Measurements from ENCODE around the gene ASB6.

Gene ASB6

DNA sequence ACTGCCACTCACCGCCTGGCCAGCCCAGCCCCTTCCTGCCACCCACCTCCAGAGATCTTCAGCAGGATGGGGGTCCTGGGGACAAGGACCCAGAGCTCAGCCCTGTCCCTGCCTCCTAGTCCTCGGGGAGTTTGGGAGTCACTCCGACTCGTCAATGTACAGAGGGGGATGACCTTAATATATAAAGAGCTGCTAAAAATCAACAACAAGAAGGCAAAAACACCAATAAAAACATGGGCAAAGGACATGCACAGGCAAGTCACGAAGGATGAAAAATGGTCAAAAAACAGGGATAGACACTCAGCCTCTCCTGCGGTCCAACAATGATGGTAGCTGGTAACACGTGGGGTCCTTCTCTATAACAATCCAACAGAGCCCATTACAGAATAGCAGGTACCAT, 4.7 kb upstream of the ASB6 start:
- H3K23ac ChIP-seq (ENCODE audit: low read depth, low read length, poor library complexity) = no peak overlapping the region
- H3K27ac ChIP-seq (replicated peaks; ENCODE audit: low read length) = no peak overlapping the region
- no peak overlapping the region for H2BK12ac ChIP-seq (ENCODE audit: low read length)
- H3K18ac ChIP-seq (ENCODE audit: low read length) = peak overlapping the region; percentile 42
- H2AFZ ChIP-seq (ENCODE audit: low read length) = no peak overlapping the region
- H2AK5ac ChIP-seq (ENCODE audit: low read depth, low read length) = peak overlapping the region; percentile 66
- no peak overlapping the region for H4K91ac ChIP-seq (ENCODE audit: low read depth, low read length, poor library complexity)
- H3K9me3 ChIP-seq (replicated peaks in 1 of 2; ENCODE audit: control insufficient read depth in 2 of 2, insufficient read depth in 1 of 2, low read depth in 1 of 2, low read length in 2 of 2) = no peaks in the 10 kb centered on the region
- H3K4me3 ChIP-seq (ENCODE audit: low read length in 2 of 2) = no peak overlapping the region
- no peak overlapping the region for H3K4me2 ChIP-seq (ENCODE audit: insufficient read depth, low read length, poor library complexity, severe bottlenecking)
- H3K79me1 ChIP-seq (ENCODE audit: low read depth, low read length) = peaks cover 3% of the 10 kb centered on the region
- H3K36me3 ChIP-seq (replicated peaks in 1 of 2; ENCODE audit: control insufficient read depth in 2 of 2, insufficient read depth in 2 of 2, low read length in 2 of 2) = no peaks in the 10 kb centered on the region
- peak overlapping the region; percentile 27 for H2BK15ac ChIP-seq (ENCODE audit: low read length)
- no peak overlapping the region for H3K9ac ChIP-seq (ENCODE audit: low read depth, low read length, poor library complexity)
- H3K4me1 ChIP-seq (ENCODE audit: control insufficient read depth in 2 of 2, insufficient read depth in 1 of 2, low read depth in 1 of 2, low read length in 2 of 2) = peaks cover 2 to 12% of the 10 kb centered on the region in 2 donors
- H2BK5ac ChIP-seq (ENCODE audit: low read length) = no peak overlapping the region
- no CpG with 5 or more reads among the region's 7 CpGs for WGBS, 2 donors (ENCODE audit: extremely low coverage in 2 of 2, insufficient read length in 2 of 2, insufficient replicate concordance in 1 of 2)
- peaks cover 0 to 18% (median 0%) of the 10 kb centered on the region in 3 experiments for H3K27me3 ChIP-seq (ENCODE audit: control insufficient read depth in 3 of 3, insufficient read depth in 3 of 3, low read depth in 1 of 3, low read length in 3 of 3)
- no peak overlapping the region for H3K14ac ChIP-seq (ENCODE audit: low read length)
- no peak overlapping the region for H3K4ac ChIP-seq (ENCODE audit: low read length)
- no peak for DNase-seq (ENCODE audit: low spot score)
- no peak overlapping the region for H2BK120ac ChIP-seq (ENCODE audit: low read depth, low read length)
- H4K8ac ChIP-seq (ENCODE audit: low read depth, low read length) = no peak overlapping the region

DNA sequence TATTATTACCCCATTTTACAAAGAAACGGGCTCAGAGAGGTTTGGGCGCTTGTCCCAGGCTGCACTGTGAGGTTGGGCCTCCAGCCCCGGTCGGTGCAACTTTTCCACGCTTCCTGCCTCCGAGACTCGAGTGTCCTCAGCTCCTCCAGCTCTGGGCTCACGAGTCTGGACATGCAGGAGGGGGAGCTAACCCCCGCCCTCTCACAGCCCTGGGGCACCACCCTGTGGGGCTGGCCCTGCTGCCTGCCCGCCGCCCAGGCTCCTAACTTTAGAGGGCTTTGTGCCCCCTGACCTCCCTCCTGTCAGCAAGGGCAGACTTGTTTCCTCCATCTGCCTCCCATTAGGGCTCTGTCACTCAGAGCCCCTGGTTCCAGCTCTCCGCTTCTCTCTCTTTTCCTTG, 4.3 kb upstream of the ASB6 start:
- no CpG with 5 or more reads among the region's 12 CpGs for WGBS, 2 donors (ENCODE audit: extremely low coverage in 2 of 2, insufficient read length in 2 of 2, insufficient replicate concordance in 1 of 2)
- H3K79me1 ChIP-seq (ENCODE audit: low read depth, low read length) = peaks cover 7% of the 10 kb centered on the region
- H3K18ac ChIP-seq (ENCODE audit: low read length) = peak overlapping the region; percentile 42
- no peak overlapping the region for H2BK12ac ChIP-seq (ENCODE audit: low read length)
- no peaks in the 10 kb centered on the region for H3K9me3 ChIP-seq (replicated peaks in 1 of 2; ENCODE audit: control insufficient read depth in 2 of 2, insufficient read depth in 1 of 2, low read depth in 1 of 2, low read length in 2 of 2)
- peak overlapping the region; percentile 66 for H2AK5ac ChIP-seq (ENCODE audit: low read depth, low read length)
- H3K27ac ChIP-seq (replicated peaks; ENCODE audit: low read length) = no peak overlapping the region
- H2BK5ac ChIP-seq (ENCODE audit: low read length) = no peak overlapping the region
- peaks cover 0 to 18% (median 0%) of the 10 kb centered on the region in 3 experiments for H3K27me3 ChIP-seq (ENCODE audit: control insufficient read depth in 3 of 3, insufficient read depth in 3 of 3, low read depth in 1 of 3, low read length in 3 of 3)
- H3K14ac ChIP-seq (ENCODE audit: low read length) = no peak overlapping the region
- no peak overlapping the region for H4K91ac ChIP-seq (ENCODE audit: low read depth, low read length, poor library complexity)
- no peak overlapping the region for H2BK120ac ChIP-seq (ENCODE audit: low read depth, low read length)
- H2BK15ac ChIP-seq (ENCODE audit: low read length) = peak overlapping the region; percentile 27
- peaks cover 4 to 13% of the 10 kb centered on the region in 2 donors for H3K4me1 ChIP-seq (ENCODE audit: control insufficient read depth in 2 of 2, insufficient read depth in 1 of 2, low read depth in 1 of 2, low read length in 2 of 2)
- no peak overlapping the region for H3K4ac ChIP-seq (ENCODE audit: low read length)
- no peak overlapping the region for H4K8ac ChIP-seq (ENCODE audit: low read depth, low read length)
- no peak for DNase-seq (ENCODE audit: low spot score)
- no peak overlapping the region for H3K4me2 ChIP-seq (ENCODE audit: insufficient read depth, low read length, poor library complexity, severe bottlenecking)
- H3K9ac ChIP-seq (ENCODE audit: low read depth, low read length, poor library complexity) = no peak overlapping the region
- no peak overlapping the region for H3K4me3 ChIP-seq (ENCODE audit: low read length in 2 of 2)
- H2AFZ ChIP-seq (ENCODE audit: low read length) = no peak overlapping the region
- H3K36me3 ChIP-seq (replicated peaks in 1 of 2; ENCODE audit: control insufficient read depth in 2 of 2, insufficient read depth in 2 of 2, low read length in 2 of 2) = no peaks in the 10 kb centered on the region
- no peak overlapping the region for H3K23ac ChIP-seq (ENCODE audit: low read depth, low read length, poor library complexity)

- no peak overlapping the region for H3K27ac ChIP-seq (replicated peaks; ENCODE audit: low read length)
- no peak for DNase-seq (ENCODE audit: low spot score)
- H3K36me3 ChIP-seq (replicated peaks in 1 of 2; ENCODE audit: control insufficient read depth in 2 of 2, insufficient read depth in 2 of 2, low read length in 2 of 2) = peaks cover 0 to under 1% of the 10 kb centered on the region in 2 donors
- H2BK120ac ChIP-seq (ENCODE audit: low read depth, low read length) = no peak overlapping the region
- H2AFZ ChIP-seq (ENCODE audit: low read length) = peak overlapping the region; percentile 40
- H2BK5ac ChIP-seq (ENCODE audit: low read length) = no peak overlapping the region
- H3K9ac ChIP-seq (ENCODE audit: low read depth, low read length, poor library complexity) = no peak overlapping the region
- H2BK12ac ChIP-seq (ENCODE audit: low read length) = no peak overlapping the region
- no peak overlapping the region for H3K14ac ChIP-seq (ENCODE audit: low read length)
- peak overlapping the region; percentile 18 for H2BK15ac ChIP-seq (ENCODE audit: low read length)
- H3K27me3 ChIP-seq (ENCODE audit: control insufficient read depth in 3 of 3, insufficient read depth in 3 of 3, low read depth in 1 of 3, low read length in 3 of 3) = peaks cover 0 to 4% (median 0%) of the 10 kb centered on the region in 3 experiments
- peaks cover 11 to 22% of the 10 kb centered on the region in 2 donors for H3K4me1 ChIP-seq (ENCODE audit: control insufficient read depth in 2 of 2, insufficient read depth in 1 of 2, low read depth in 1 of 2, low read length in 2 of 2)
- no peak overlapping the region for H4K8ac ChIP-seq (ENCODE audit: low read depth, low read length)
- H3K18ac ChIP-seq (ENCODE audit: low read length) = peak overlapping the region; percentile 48
- no peak overlapping the region for H3K23ac ChIP-seq (ENCODE audit: low read depth, low read length, poor library complexity)
- peak overlapping the region; percentile 78 for H2AK5ac ChIP-seq (ENCODE audit: low read depth, low read length)
- peaks cover 15% of the 10 kb centered on the region for H3K79me1 ChIP-seq (ENCODE audit: low read depth, low read length)
- no CpG with 5 or more reads among the region's 17 CpGs for WGBS, 2 donors (ENCODE audit: extremely low coverage in 2 of 2, insufficient read length in 2 of 2, insufficient replicate concordance in 1 of 2)
- H3K4me3 ChIP-seq (ENCODE audit: low read length in 2 of 2) = no peak overlapping the region
- no peaks in the 10 kb centered on the region for H3K9me3 ChIP-seq (replicated peaks in 1 of 2; ENCODE audit: control insufficient read depth in 2 of 2, insufficient read depth in 1 of 2, low read depth in 1 of 2, low read length in 2 of 2)
- peak overlapping the region; percentile 30 for H3K4ac ChIP-seq (ENCODE audit: low read length)
- no peak overlapping the region for H4K91ac ChIP-seq (ENCODE audit: low read depth, low read length, poor library complexity)
- H3K4me2 ChIP-seq (ENCODE audit: insufficient read depth, low read length, poor library complexity, severe bottlenecking) = no peak overlapping the region
These were observed 3.0 kb upstream of the ASB6 start for GRCh38 chr9:129644902-129645301.

GRCh38 chr9:129644365-129644764, 2.4 kb upstream of the ASB6 start:
- Histone ChIP-seq H4K91ac (ENCODE audit: low read depth, low read length, poor library complexity) (no peak overlapping the region), H2BK5ac (ENCODE audit: low read length) (no peak overlapping the region), H3K23ac (ENCODE audit: low read depth, low read length, poor library complexity) (no peak overlapping the region), H2BK12ac (ENCODE audit: low read length) (no peak overlapping the region), H4K8ac (ENCODE audit: low read depth, low read length) (no peak overlapping the region), H3K36me3 (replicated peaks in 1 of 2; ENCODE audit: control insufficient read depth in 2 of 2, insufficient read depth in 2 of 2, low read length in 2 of 2) (peaks cover 3 to 6% of the 10 kb centered on the region in 2 donors), H3K79me1 (ENCODE audit: low read depth, low read length) (peaks cover 18% of the 10 kb centered on the region), H3K9ac (ENCODE audit: low read depth, low read length, poor library complexity) (no peak overlapping the region), H3K4ac (ENCODE audit: low read length) (no peak overlapping the region), H2AFZ (ENCODE audit: low read length) (peak overlapping the region; percentile 40), H3K18ac (ENCODE audit: low read length) (no peak overlapping the region), H3K9me3 (replicated peaks in 1 of 2; ENCODE audit: control insufficient read depth in 2 of 2, insufficient read depth in 1 of 2, low read depth in 1 of 2, low read length in 2 of 2) (no peaks in the 10 kb centered on the region), H3K4me2 (ENCODE audit: insufficient read depth, low read length, poor library complexity, severe bottlenecking) (no peak overlapping the region), H3K27ac (replicated peaks; ENCODE audit: low read length) (no peak overlapping the region), H3K14ac (ENCODE audit: low read length) (no peak overlapping the region), H3K27me3 (ENCODE audit: control insufficient read depth in 3 of 3, insufficient read depth in 3 of 3, low read depth in 1 of 3, low read length in 3 of 3) (no peaks in the 10 kb centered on the region), H3K4me3 (ENCODE audit: low read length in 2 of 2) (no peak overlapping the region), H2AK5ac (ENCODE audit: low read depth, low read length) (peak overlapping the region; percentile 78), H3K4me1 (ENCODE audit: control insufficient read depth in 2 of 2, insufficient read depth in 1 of 2, low read depth in 1 of 2, low read length in 2 of 2) (peaks cover 11 to 20% of the 10 kb centered on the region in 2 donors), H2BK15ac (ENCODE audit: low read length) (no peak overlapping the region), H2BK120ac (ENCODE audit: low read depth, low read length) (no peak overlapping the region)
- whole genome bisulfite sequencing, 2 donors (ENCODE audit: extremely low coverage in 2 of 2, insufficient read length in 2 of 2, insufficient replicate concordance in 1 of 2) = no CpG with 5 or more reads among the region's 11 CpGs
- no peak for DNase-seq (ENCODE audit: low spot score)
